Neural progenitor cell (in vitro differentiated cells): ENCODE measurements around the gene SBF2. TPM values are rescaled to one million over a fixed set of nuclear protein-coding genes. Genes with fewer than 3 reads are reported as not detected.

Experiments
- DNase-seq: peaks from one replicate; pipeline ENCODE4 v3.0.0-alpha.2; 2016; ENCODE audit warnings: low spot score
- H2AFZ ChIP-seq: fragments of 200-600 bp; sonication (generic); replicated peaks from 2 replicates; pipeline ENCODE4 v1.6.1; 2016; ENCODE audit warnings: antibody characterized with exemption
- H3F3A ChIP-seq: fragments of 200-600 bp; sonication (generic); 2 replicates; pipeline ENCODE4 v1.6.1; 2016; ENCODE audit warnings: antibody characterized with exemption, low read depth
- H3K27ac ChIP-seq: fragments of 200-600 bp; sonication (generic); 2 replicates; pipeline ENCODE4 v1.5.1; 2016; ENCODE audit warnings: mild to moderate bottlenecking
- H3K27me3 ChIP-seq: fragments of 200-600 bp; sonication (generic); 2 replicates; pipeline ENCODE4 v1.6.1; 2016; ENCODE audit warnings: mild to moderate bottlenecking, moderate library complexity
- H3K36me3 ChIP-seq: fragments of 200-600 bp; sonication (generic); 2 replicates; pipeline ENCODE4 v1.5.1; 2016
- H3K4me1 ChIP-seq: fragments of 200-600 bp; sonication (generic); 2 replicates; pipeline ENCODE4 v1.6.1; 2016; ENCODE audit warnings: mixed run types
- H3K4me2 ChIP-seq: fragments of 200-600 bp; sonication (generic); 2 replicates; pipeline ENCODE4 v1.6.1; 2016
- H3K4me3 ChIP-seq: fragments of 200-600 bp; sonication (generic); 2 replicates; pipeline ENCODE4 v1.5.1; 2016
- H3K79me2 ChIP-seq: fragments of 200-600 bp; sonication (generic); 2 replicates; pipeline ENCODE4 v1.6.1; 2016; ENCODE audit warnings: low read depth
- H3K9ac ChIP-seq: fragments of 200-600 bp; sonication (generic); 2 replicates; pipeline ENCODE4 v1.6.1; 2016
- H3K9me3 ChIP-seq: fragments of 200-600 bp; sonication (generic); 2 replicates; pipeline ENCODE4 v1.5.1; 2016; ENCODE audit warnings: low read depth
- H4K20me1 ChIP-seq: fragments of 200-600 bp; sonication (generic); 2 replicates; pipeline ENCODE4 v1.6.1; 2016; ENCODE audit warnings: low read depth
- H3K27ac Mint-ChIP-seq: 3 replicates; pipeline ENCODE4 v1.8.0; 2021; ENCODE audit warnings: mixed read lengths
- H3K27me3 Mint-ChIP-seq: 2 replicates; pipeline ENCODE4 v1.8.0; 2022; ENCODE audit warnings: low read depth, mild to moderate bottlenecking, inconsistent platforms, moderate library complexity, mixed read lengths; ENCODE audit not compliant: insufficient read depth
- H3K36me3 Mint-ChIP-seq: 3 replicates; pipeline ENCODE4 v1.8.0; 2021; ENCODE audit warnings: mixed read lengths
- H3K4me1 Mint-ChIP-seq: 3 replicates; pipeline ENCODE4 v1.8.0; 2021; ENCODE audit warnings: mixed read lengths
- H3K4me3 Mint-ChIP-seq: 3 replicates; pipeline ENCODE4 v1.8.0; 2021; ENCODE audit warnings: mild to moderate bottlenecking, moderate library complexity, mixed read lengths
- H3K9me3 Mint-ChIP-seq: 3 replicates; pipeline ENCODE4 v1.8.0; 2020; ENCODE audit warnings: mixed read lengths
- EZH2 ChIP-seq: fragments of 200-600 bp; sonication (generic); IDR thresholded peaks from 2 replicates; pipeline ENCODE4 v1.6.1; 2017; ENCODE audit warnings: antibody characterized with exemption, mild to moderate bottlenecking, moderate library complexity
- EZH2phosphoT487 ChIP-seq: fragments of 200-600 bp; sonication (generic); IDR thresholded peaks from 2 replicates; pipeline ENCODE4 v1.6.1; 2017; ENCODE audit warnings: antibody characterized with exemption
- total RNA-seq: library from RNA; depleted of rRNA; stranded (reverse); fragments of >200 nt; gene quantifications from 2 replicates; pipeline ENCODE4 v1.2.3, GENCODE V29; 2015; ENCODE audit warnings: low replicate concordance
- TF ChIP-seq, protein P1 (sequence below): fragments of 200-600 bp; sonication (generic); IDR thresholded peaks from 2 replicates; pipeline ENCODE4 v1.5.1; 2017; ENCODE audit warnings: antibody characterized with exemption, mild to moderate bottlenecking

Gene SBF2
- total RNA-seq, 1 donor from 2014 or later: 48.2 TPM

DNA sequence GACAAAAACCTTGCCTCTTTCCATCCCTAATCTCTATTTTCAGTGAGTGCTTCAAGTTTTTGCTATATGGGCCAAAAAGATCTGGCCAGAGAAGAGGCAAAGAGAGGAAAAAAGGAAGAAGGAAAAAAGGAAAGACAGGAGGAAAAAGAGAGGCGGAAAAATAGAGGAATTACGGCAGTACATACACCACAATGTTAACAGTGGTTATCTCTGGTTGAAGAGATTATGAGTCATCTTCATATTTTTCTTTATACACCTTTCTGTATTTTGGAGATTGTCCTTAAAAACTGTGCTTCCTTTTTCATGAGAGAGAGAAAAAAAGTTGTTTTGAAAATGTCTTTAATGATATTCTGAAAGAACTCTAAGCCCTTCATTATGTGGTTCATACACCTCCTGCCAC lies 133.7 kb downstream of the SBF2 start:
- no peak overlapping the region for H3K4me3 ChIP-seq
- no peak for TF ChIP-seq EZH2
- TF ChIP-seq EZH2phosphoT487: no peak
- no peak overlapping the region for H3K27ac Mint-ChIP-seq

GRCh38 chr11:10158461-10158860 lies 135.6 kb downstream of the SBF2 start:
- DNase-seq: no peak
- H3K4me3 Mint-ChIP-seq: no peak overlapping the region
- no peaks in the 10 kb centered on the region for H3F3A ChIP-seq
- H2AFZ ChIP-seq: no peak overlapping the region
- no peaks in the 10 kb centered on the region for H3K79me2 ChIP-seq
- no peaks in the 10 kb centered on the region for H3K9me3 ChIP-seq
- H3K36me3 ChIP-seq: no peaks in the 10 kb centered on the region
- peaks cover 18% of the 10 kb centered on the region for H3K9me3 Mint-ChIP-seq
- TF ChIP-seq EZH2phosphoT487: no peak
- TF ChIP-seq, protein P1, sequence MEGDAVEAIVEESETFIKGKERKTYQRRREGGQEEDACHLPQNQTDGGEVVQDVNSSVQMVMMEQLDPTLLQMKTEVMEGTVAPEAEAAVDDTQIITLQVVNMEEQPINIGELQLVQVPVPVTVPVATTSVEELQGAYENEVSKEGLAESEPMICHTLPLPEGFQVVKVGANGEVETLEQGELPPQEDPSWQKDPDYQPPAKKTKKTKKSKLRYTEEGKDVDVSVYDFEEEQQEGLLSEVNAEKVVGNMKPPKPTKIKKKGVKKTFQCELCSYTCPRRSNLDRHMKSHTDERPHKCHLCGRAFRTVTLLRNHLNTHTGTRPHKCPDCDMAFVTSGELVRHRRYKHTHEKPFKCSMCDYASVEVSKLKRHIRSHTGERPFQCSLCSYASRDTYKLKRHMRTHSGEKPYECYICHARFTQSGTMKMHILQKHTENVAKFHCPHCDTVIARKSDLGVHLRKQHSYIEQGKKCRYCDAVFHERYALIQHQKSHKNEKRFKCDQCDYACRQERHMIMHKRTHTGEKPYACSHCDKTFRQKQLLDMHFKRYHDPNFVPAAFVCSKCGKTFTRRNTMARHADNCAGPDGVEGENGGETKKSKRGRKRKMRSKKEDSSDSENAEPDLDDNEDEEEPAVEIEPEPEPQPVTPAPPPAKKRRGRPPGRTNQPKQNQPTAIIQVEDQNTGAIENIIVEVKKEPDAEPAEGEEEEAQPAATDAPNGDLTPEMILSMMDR: no peak
- no peak for TF ChIP-seq EZH2
- no peaks in the 10 kb centered on the region for H3K27me3 ChIP-seq
- H3K9ac ChIP-seq: no peak overlapping the region
- H3K4me2 ChIP-seq: no peak overlapping the region
- no peak overlapping the region for H3K27ac Mint-ChIP-seq
- H4K20me1 ChIP-seq: no peaks in the 10 kb centered on the region
- no peaks in the 10 kb centered on the region for H3K36me3 Mint-ChIP-seq
- no peak overlapping the region for H3K27ac ChIP-seq
- no peaks in the 10 kb centered on the region for H3K4me1 ChIP-seq
- no peak overlapping the region for H3K4me3 ChIP-seq
- H3K27me3 Mint-ChIP-seq: peaks cover 6% of the 10 kb centered on the region
- H3K4me1 Mint-ChIP-seq: no peaks in the 10 kb centered on the region

More for the DNA sequence above, 133.7 kb downstream of the SBF2 start:
- no peaks in the 10 kb centered on the region for H3K4me1 Mint-ChIP-seq
- H3K9me3 Mint-ChIP-seq: peaks cover 18% of the 10 kb centered on the region
- H4K20me1 ChIP-seq: no peaks in the 10 kb centered on the region
- no peak overlapping the region for H3K4me3 Mint-ChIP-seq
- no peaks in the 10 kb centered on the region for H3K4me1 ChIP-seq
- H3F3A ChIP-seq: no peaks in the 10 kb centered on the region
- no peak overlapping the region for H3K27ac ChIP-seq
- H3K9ac ChIP-seq: no peak overlapping the region
- no peaks in the 10 kb centered on the region for H3K27me3 ChIP-seq
- no peak overlapping the region for H3K4me2 ChIP-seq
- peaks cover 6% of the 10 kb centered on the region for H3K27me3 Mint-ChIP-seq
- H3K79me2 ChIP-seq: no peaks in the 10 kb centered on the region
- DNase-seq: no peak
- H3K36me3 Mint-ChIP-seq: no peaks in the 10 kb centered on the region
- H3K9me3 ChIP-seq: no peaks in the 10 kb centered on the region
- H3K36me3 ChIP-seq: no peaks in the 10 kb centered on the region
- no peak overlapping the region for H2AFZ ChIP-seq

GRCh38 chr11:10155793-10156490 lies 138.1 kb downstream of the SBF2 start:
- Mint-ChIP-seq H3K27ac (no peak overlapping the region), H3K4me3 (no peak overlapping the region), H3K27me3 (peaks cover 6% of the 10 kb centered on the region), H3K9me3 (peaks cover 18% of the 10 kb centered on the region), H3K36me3 (no peaks in the 10 kb centered on the region), H3K4me1 (no peaks in the 10 kb centered on the region)
- Histone ChIP-seq H3K27ac (no peak overlapping the region), H3K79me2 (no peaks in the 10 kb centered on the region), H4K20me1 (no peaks in the 10 kb centered on the region), H3K27me3 (no peaks in the 10 kb centered on the region), H3K4me2 (no peak overlapping the region), H3K4me1 (no peaks in the 10 kb centered on the region), H3K36me3 (no peaks in the 10 kb centered on the region), H3K9me3 (no peaks in the 10 kb centered on the region), H3F3A (no peaks in the 10 kb centered on the region), H2AFZ (no peak overlapping the region), H3K9ac (no peak overlapping the region), H3K4me3 (no peak overlapping the region)
- DNase-seq: no peak
- TF ChIP-seq, protein P1: no peak

GRCh38 chr11:10150800-10151199 lies 143.2 kb downstream of the SBF2 start:
- H3K27me3 Mint-ChIP-seq: no peaks in the 10 kb centered on the region
- peaks cover 8% of the 10 kb centered on the region for H3K9me3 Mint-ChIP-seq

More at GRCh38 chr11:10150800-10151199, 143.2 kb downstream of the SBF2 start:
- Histone ChIP-seq H3K27me3 (no peaks in the 10 kb centered on the region), H3F3A (no peaks in the 10 kb centered on the region), H4K20me1 (no peaks in the 10 kb centered on the region), H3K9me3 (no peaks in the 10 kb centered on the region), H3K36me3 (no peaks in the 10 kb centered on the region), H3K4me2 (no peak overlapping the region), H3K27ac (no peak overlapping the region), H2AFZ (no peak overlapping the region), H3K4me3 (no peak overlapping the region), H3K9ac (no peak overlapping the region), H3K4me1 (no peaks in the 10 kb centered on the region), H3K79me2 (peaks cover under 1% of the 10 kb centered on the region)
- Mint-ChIP-seq H3K4me3 (no peak overlapping the region), H3K4me1 (no peaks in the 10 kb centered on the region), H3K36me3 (no peaks in the 10 kb centered on the region), H3K27ac (no peak overlapping the region)
- DNase-seq: no peak
- TF ChIP-seq EZH2phosphoT487 (no peak), EZH2 (no peak)
- TF ChIP-seq, protein P1: no peak
